GM20431 (cell line): ENCODE measurements around the gene TMEM182.

ENCODE experiments used
- in situ Hi-C: fragments of 300-500 bp; cut with MseI, MboI; formaldehyde crosslinking; loops from one replicate; pipeline ENCODE4 v1.15.0; 2020; ENCODE audit warnings: low sequenced_read_pairs; ENCODE audit not compliant: unreplicated experiment

Gene TMEM182

DNA sequence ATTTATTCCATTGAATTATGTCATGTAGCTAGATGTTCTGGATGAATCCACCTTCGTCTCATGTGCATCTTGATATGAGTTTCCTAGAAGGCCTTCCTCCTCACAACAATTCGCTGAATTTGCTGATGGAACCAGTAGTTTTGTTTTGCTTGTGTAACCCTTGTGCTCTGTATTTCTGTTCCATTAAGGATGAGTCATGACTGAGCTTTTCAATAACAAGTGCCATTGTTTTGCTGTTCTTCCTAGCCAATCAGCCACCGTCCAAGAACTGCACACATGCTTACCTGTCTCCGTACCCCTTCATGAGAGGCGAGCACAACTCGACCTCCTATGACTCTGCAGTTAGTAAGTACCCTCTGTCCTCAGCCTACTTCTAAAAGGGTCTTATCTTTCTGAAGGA lies 2.3 kb downstream of the TMEM182 start:
- in situ Hi-C loops = no loop called here

DNA sequence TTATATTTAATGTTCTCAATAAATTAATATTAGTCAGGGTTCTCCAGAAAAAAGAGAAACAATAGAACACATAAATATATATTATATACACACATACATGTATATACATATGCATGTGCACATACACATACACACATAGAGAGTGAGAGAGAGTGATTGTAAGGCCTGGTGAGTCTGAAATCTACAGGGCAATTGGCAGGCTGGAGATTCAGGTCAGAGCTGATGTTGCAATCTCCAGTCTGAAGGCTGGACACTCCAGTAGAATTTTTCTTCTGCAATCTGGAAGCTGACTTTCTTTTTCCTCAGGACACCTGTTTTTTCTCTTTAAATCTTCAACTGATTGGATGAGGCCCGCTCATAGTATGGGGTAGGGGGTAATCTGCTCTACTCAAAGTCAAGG lies 3.2 kb downstream of the TMEM182 start:
- in situ Hi-C loops = no loop called here

DNA sequence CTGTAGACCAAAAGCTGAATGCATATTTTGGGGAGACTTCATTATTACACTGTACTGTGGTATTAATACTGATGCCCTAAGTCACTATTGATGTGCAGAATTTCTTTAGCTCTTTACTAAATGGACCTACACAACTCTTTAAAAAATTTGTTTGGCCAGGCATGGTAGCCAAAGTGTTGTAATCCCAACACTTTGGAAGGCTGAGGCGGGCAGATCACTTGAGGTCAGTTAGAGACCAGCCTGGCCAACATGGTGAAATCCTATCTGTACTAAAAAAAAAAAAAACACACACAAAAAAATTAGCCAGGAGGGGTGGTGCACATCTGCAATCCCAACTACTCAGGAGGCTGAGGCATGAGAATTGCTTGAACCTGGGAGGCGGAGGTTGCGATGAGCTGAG lies 6.4 kb downstream of the TMEM182 start:
- in situ Hi-C loops = no loop called here

DNA sequence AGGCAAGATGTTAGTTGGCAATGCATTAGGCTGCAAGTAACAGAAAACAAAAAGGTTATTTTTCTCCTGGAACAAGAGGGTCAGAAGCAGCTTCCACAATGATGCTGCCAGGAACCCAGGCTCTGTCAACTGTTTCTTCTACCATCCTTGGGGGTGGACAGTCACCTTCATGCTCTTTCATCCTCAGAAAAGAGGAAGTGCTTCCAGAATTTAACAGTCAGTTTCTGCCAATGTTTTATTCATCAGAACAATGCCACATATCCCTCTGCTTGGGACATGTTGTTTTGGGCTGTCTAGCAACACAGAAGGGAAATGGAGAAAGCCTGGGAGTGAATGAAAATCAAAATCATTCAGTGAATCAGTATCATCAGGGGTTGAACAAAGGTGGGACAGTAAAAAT lies 7.1 kb downstream of the TMEM182 start:
- in situ Hi-C loops = no loop called here

DNA sequence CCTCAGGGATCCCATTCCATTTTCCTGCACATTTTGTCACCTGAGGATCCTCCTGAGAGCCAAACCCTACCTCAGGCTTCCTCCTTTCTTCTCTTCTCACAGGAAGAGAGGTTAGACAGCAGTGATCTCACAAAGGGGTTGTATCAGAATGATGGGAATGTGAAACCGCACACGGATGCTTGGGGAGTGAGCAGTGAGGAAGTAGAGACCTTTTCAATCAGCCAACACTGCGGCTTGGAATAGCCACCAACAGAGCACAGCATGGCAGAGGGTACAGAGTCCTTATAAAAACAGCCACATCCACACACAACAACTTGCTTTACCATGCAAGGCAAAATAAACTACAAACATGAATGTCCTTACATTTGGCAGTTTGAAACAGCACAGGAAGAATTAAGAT lies 8.7 kb downstream of the TMEM182 start:
- in situ Hi-C loops = no loop called here

DNA sequence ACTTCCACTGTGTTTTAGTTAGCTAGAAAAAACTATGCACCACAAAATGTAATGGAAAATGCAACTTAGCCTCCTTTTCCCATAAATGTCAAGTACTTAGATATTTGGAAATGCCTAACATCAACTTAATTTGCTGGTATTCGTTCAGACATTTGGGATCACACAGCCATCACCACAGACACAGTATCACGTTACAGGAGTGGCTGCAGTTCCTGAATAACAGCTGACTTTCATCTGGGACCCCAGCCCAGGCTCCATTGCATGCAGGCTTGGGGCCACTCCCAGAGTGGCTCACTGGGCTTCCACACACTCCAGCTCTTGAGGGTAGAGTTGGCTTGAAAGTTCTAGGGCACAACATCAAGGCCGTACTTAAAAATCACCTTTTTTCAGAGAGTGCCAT lies 9.3 kb downstream of the TMEM182 start:
- in situ Hi-C loops = no loop called here

DNA sequence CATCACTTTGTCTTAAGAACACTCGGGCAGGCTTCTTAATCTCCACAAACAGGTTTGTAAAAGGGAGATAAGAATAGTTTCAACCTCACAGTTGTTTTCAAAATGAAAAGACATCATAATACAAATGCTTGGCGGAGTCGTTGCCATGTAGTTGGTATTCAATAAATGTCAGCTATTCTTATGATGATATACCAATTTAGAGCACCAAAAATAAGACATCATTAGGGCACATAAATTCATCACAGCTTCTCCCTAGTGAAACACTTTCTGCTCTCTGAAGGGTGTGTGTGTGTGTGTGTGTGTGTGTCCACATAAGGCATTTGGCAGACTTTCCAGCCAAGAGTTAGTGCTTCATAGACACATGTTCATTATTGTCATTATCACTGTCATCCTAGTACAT lies 10.8 kb downstream of the TMEM182 start:
- in situ Hi-C loops = no loop called here

DNA sequence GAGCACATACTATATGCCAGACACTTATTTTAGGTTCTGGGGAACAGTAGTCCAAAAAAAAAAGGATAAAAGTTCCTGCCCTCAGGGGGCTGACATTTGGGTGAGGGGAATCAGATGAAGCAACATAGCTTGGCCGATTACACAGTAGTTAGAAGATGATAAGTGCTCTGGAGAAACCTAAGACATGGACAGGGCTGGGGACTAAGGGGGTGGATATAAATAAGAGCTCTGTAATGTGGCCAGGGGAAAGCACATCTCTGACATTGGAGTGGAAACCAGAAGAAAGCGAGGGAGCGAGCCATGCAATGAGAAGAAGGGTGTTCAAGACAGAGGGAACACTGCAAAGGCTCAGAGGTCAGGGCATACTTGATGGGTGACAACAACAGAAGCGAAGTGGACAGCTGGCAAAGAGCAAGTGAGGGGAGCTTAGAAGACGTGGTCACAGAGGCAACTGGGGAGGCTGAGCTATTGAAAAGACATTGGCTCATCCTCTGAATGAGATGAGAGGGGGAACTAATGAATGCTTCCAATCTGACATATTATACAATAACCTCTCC lies 11.4 kb downstream of the TMEM182 start:
- in situ Hi-C loops = no loop called here

DNA sequence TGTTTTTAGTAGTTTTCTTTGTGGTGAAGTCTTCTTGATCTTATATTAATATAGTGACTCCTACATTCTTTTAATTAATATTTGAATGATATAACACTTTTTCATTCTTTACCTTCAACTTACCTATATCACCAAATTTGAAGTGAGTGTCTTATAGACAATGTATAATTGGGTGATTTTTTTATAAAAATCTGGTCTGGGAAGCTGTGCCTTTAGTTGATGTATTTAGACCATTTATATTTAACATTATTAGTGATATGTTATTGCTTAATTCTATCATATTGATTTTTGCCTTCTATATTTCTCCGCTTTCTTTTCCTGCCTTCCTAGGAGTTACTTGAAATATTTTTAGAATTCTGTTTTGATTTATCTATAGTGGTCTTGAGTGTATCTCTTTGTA lies 16.4 kb downstream of the TMEM182 start:
- in situ Hi-C loops = no loop called here

DNA sequence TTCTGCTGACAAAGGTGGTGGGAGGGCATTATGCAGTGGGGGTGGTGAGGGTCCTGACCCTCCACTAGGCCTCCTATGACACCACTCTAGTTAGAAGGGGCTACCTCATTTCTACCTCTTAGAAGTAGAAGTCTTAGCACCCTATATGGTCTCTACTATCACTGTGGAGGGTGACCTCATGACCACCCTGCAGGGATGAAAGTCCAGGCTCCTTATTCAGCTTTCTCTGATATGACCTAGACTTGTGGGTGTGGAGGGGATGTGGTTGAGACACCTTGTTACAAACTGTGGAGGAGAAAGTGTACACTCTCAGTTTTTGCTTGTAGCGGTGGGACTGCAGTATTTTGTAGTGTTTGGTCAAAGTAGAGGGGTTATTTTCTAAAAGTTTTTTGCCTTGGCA lies 18.6 kb downstream of the TMEM182 start:
- in situ Hi-C loops = no loop called here

DNA sequence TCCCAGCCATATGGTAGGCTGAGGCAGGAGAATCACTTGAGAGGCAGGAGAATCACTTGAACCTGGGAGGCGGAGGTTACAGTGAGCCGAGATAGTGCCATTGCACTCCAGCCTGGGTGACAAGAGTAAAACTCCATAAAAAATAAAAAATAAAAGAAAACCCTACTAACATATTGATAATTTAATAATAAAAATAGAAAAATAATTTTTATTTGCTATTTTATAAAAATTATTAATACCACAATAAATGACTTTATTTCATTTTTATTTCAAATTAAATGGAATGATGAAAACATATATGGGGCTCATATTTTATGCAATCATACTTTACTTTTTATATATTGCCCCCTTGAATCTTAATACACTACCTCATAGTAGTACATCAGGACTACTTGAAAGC lies 20.4 kb downstream of the TMEM182 start:
- in situ Hi-C loops = no loop called here

DNA sequence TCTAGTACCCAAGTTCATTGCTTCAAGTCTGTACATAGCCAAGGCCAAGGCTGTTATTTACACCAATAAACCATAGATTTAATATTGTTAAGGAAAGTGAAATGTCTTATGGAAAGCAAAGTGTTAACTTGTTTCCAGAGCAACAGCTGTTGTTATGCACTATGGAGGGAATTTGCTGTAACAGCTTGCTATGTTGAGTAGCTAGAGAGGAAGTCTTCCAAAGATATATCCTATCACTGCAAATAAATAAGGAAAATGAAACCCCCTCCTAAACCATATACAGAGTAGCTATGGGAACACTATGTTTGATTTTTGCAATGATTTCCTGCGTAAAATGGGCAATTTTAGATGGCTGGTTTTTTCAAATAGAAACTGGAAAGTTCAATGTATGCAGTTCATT lies 21.1 kb downstream of the TMEM182 start:
- in situ Hi-C loops = no loop called here

DNA sequence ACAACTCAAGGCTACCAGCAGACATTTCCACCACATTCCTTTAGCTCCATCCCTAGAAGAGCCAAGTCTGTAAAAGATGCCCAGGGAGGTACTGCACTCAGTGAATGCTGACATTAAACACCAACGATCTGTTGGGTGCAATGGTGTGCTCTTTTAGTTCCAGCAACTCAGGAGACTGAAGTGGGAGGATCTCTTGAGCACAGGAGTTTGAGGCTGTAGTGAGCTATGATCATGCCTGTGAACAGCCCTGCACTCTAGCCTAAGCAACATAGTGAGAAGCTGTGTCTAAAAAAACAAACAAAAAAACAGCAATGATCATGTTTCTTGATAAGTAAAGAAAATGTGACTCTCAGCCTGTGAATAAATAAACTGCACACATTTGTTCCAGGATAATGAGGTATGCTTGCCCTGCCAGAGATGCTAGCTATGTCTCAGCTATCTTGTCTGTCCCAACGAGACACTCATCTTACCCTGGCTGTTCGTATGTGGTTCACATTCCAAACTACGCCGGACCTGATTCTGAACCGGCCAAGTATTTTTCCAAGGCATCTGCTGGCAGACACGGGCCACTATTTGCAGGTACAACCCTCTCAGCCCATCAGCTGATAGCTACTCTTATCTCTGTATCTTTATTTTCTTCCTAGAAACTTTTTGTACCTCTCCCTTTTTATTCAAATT lies 21.8 kb downstream of the TMEM182 start:
- in situ Hi-C loops = no loop called here

DNA sequence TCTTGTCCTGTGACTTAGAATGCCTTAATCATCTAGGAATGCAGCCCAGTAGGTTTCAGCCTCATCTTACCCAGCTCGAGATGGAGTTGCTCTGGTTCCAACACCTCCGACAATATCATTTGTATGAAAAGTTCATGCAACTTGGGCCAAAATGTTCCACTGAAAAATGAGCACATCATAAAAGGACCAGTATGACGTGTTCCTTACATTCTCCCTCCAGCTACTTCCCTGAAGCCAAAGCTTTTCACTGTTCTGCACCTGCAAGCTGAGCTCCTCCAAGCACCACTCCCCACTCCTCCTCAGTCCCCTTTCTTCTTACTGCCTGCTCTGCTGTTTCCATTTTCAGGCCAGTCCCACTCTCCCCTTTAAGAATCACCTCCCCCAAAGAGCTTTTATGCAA lies 23.1 kb downstream of the TMEM182 start:
- in situ Hi-C loops = no loop called here

DNA sequence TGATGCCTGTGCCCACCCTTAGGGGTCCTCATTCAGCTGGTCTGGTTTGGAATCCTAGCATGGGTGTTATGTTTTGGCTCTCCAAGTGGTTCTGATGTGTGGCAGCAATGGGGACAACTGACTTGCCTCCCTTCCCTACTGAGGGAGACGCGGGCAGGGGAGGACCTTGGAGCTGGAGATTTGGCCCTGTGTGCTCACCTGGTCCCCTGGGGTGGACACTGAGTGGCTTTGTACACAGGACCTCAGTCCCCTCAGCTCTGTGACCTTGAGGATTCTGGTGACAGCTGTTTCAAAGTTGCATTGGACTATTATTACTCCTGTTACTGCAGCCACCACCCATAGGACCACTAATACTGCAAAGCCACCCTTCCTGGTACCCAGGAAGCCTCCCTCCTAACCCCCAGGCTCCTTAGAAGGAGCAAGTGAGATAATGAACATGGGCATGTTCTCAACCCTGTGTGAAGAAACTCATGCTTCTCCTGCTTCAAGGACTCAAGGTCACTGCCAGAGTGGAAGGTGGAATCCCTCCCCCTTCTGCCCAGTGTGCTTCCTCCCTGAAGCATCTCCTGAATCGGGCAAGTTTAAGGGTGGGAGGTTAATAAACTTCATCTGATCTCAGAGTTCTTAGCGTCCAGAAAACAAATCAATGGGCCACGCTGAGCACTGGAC lies 26.5 kb downstream of the TMEM182 start:
- in situ Hi-C loops = no loop called here

DNA sequence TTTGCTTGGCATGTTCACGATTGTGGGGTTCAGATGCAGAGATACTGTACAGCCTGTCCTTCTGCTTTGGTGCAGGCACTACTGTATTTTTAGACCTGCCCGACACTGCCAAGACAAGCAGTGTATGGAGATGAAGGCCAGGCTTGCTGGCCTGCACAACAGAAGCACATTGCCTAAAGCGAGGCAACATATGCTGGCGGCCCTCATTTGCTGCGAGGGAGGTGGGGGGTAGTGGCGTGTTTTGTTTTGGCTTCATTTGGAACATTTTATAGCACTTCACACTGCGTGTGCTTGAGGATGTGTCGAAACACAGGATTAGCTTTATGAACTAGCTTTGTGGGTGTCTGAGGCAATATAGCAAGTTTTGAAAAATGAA lies 27.0 kb downstream of the TMEM182 start:
- in situ Hi-C loops = no loop called here

DNA sequence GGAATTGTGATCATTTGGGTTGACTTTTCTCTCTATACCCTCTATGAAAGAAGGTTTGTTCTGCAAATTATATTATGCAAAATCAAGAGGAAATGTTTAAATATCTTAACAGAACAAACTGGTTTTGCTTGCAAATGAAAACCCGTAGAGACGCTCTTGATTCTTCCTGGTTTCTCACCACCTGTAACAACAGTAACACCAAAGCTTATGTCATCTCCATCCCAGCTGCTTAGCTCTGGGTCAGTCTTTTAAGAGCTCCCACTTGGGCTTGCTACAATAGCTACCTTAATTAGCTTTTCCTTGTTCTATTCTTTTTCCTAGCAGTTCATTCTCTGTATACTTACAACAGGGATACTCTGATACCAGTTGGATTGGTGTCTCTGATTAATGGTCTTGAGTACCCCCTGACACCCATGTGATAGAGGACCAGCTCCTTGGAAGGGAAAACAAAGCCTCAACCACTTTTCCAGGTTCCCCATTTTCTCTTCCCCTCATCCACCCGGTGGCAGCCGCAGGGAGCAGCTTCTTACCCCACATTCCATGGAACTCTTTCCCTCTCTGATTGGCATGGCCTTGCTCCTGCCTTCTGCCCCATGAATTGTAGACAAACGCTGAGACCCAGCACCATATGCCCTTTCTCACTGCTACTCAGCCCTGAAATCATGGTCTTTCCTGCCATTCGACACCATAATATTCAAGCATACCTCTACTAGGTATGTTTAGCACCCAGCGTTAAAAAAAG lies 27.7 kb downstream of the TMEM182 start:
- in situ Hi-C loops = no loop called here

DNA sequence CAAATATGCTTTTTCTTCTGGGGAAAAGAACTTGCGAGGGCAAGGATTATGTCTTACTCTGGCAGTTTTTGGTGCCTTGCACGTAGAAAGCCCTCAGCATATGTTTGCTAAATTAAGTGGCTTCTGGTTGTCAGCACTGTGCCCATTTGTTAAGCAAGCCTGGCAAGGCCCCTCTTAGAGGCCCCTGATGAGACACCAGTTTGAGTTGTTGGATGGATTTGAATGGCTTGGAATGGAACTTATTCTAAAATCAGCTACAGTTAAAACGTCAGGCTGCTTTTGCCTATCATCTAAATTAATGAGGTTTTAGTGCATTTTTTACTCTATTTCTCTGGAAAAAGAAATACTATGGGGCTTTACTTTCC lies 28.2 kb downstream of the TMEM182 start:
- in situ Hi-C loops = no loop called here

DNA sequence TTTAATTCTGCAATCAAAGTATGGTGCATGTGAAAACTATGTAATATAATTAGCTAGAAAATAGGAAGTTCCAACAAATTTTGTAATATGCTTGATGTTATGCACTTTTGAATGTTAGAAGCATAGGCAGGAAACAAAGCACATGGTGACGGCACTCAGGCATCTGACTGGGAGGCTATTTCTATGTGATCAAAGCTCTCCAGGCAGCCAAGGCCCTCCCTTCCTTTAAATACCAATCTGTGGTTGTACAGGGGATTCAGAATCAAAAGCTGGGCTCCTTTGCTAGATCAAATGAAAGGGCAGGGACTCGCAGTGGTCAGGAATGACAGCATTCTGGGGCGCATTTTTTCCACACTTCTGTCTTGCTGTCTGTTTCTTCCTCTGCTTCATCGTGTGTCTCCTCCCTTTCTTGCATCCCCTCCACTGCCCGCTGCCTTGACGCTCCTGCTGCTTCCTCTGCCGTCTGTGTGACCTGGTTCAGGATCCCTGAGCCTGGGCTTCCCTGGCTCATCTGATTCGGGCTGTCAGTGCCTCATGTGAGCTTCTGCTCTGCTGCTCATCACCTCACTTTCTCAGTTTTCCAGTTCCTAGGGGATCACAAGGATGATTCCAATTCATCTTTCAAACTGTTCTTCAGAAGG lies 30.9 kb downstream of the TMEM182 start:
- in situ Hi-C loops = no loop called here

DNA sequence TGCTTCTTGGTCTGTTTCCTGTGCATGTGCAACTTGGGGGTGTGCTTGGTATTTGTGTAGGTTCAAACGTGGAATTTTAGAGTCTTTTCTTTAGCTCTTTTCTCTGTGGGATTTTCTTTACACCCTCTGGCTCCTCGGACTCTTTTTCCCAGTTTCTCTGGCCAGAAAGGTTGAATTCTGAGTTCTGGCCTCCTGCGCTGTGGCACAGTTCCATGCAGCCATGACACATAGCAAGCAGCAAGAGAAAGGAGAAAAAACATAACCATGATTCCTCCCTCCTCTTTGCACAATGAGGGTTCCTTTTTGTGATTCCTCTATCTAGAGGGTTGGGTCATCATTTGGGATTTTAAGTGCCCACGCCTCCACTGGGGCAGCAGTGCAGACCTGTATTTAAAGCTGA lies 33.8 kb downstream of the TMEM182 start:
- in situ Hi-C loops = no loop called here

DNA sequence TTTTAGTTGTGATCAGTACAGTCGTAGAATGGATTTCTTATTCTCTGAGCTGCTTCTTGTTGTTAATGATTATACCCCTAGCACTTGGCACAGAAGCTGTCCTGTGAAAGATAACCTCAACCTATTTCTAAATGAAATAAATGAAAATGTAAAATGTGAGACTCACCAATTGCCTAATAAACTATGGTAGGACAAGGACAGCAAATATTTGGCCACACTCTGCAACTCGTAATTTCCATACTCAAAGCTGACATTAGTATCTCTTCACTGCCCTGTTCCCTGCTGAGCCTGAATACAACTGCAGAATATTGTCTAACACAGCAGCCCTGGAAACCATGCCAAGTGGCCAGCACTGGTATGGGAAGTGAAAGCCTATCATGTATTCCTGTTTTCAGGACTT lies 34.5 kb downstream of the TMEM182 start:
- in situ Hi-C loops = no loop called here
